Measurements from ENCODE around the gene SULT1A1. TPM values are rescaled to one million over a fixed set of nuclear protein-coding genes. Genes with fewer than 3 reads are reported as not detected.

Gene SULT1A1
- total and polyA plus RNA-seq, 2 of the 13 experiments (the other 11 are each of a cell fraction or from before 2014, with no cell fraction given) = 114 to 147 TPM

- TF ChIP-seq ZNF839 (CRISPR knock-in tag; IDR thresholded peaks at IDR 0.05; ENCODE audit: borderline replicate concordance) (no peak), ZSCAN30 (CRISPR knock-in tag; IDR thresholded peaks at IDR 0.05) (no peak), ZNF891 (CRISPR knock-in tag; IDR thresholded peaks at IDR 0.05) (peak; percentile 43; the same call in 1 of the 2 replicates), TBX3 (IDR thresholded peaks at IDR 0.05; ENCODE audit: borderline replicate concordance) (no peak), RAD21 (CRISPR knock-in tag; IDR thresholded peaks at IDR 0.05) (0 out of 2 replicates have a peak, but pooled peaks have one; percentile 24), PHB2 (IDR thresholded peaks at IDR 0.05; ENCODE audit: partially characterized antibody) (no peak), ZZZ3 (CRISPR knock-in tag; IDR thresholded peaks at IDR 0.05; ENCODE audit: borderline replicate concordance) (no peak), FLYWCH1 (CRISPR knock-in tag; IDR thresholded peaks at IDR 0.05) (no peak), ATRX (CRISPR knock-in tag; IDR thresholded peaks at IDR 0.05; ENCODE audit: borderline replicate concordance) (no peak), ZNF510 (CRISPR knock-in tag; IDR thresholded peaks at IDR 0.05; ENCODE audit: low read depth) (no peak), IKZF4 (CRISPR knock-in tag; IDR thresholded peaks at IDR 0.05; ENCODE audit: borderline replicate concordance, low read depth, not compliant biosample characterization) (no peak), PAXIP1 (CRISPR knock-in tag; conservative IDR thresholded peaks at IDR 0.05) (peak; percentile 38; the same call in 1 of the 2 replicates), SMC3 (IDR thresholded peaks at IDR 0.05; ENCODE audit: low read length) (no peak), MAZ (IDR thresholded peaks at IDR 0.05; ENCODE audit: borderline replicate concordance, low read depth, low read length) (no peak), MAZ (CRISPR knock-in tag; IDR thresholded peaks at IDR 0.05; ENCODE audit: low read depth) (no peak), SALL1 (CRISPR knock-in tag; IDR thresholded peaks at IDR 0.05) (peak; percentile 59), CREB3 (CRISPR knock-in tag; IDR thresholded peaks at IDR 0.05) (no peak), RCOR2 (CRISPR knock-in tag; IDR thresholded peaks at IDR 0.05) (no peak), ZNF143 (CRISPR knock-in tag; IDR thresholded peaks at IDR 0.05) (no peak), MBD4 (IDR thresholded peaks at IDR 0.05; ENCODE audit: borderline replicate concordance, low read length) (no peak), SKI (IDR thresholded peaks at IDR 0.05; ENCODE audit: partially characterized antibody) (no peak), TOPORS (CRISPR knock-in tag; IDR thresholded peaks at IDR 0.05) (no peak), REL (CRISPR knock-in tag; conservative IDR thresholded peaks at IDR 0.05) (no peak), MTA3 (CRISPR knock-in tag; IDR thresholded peaks at IDR 0.05) (no peak)
- TF ChIP-seq, protein P1, sequence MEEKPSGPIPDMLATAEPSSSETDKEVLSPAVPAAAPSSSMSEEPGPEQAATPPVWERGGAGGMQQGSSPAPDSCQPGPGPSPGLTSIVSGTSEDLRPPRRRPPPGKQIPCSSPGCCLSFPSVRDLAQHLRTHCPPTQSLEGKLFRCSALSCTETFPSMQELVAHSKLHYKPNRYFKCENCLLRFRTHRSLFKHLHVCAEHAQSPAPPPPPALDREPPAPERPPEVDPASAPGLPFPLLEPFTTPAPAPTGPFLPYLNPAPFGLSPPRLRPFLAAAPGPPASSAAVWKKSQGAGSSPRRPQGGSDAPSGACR (CRISPR knock-in tag; IDR thresholded peaks at IDR 0.05) = 0 out of 2 replicates have a peak, but pooled peaks have one; percentile 33
- TF ChIP-seq, protein P2, sequence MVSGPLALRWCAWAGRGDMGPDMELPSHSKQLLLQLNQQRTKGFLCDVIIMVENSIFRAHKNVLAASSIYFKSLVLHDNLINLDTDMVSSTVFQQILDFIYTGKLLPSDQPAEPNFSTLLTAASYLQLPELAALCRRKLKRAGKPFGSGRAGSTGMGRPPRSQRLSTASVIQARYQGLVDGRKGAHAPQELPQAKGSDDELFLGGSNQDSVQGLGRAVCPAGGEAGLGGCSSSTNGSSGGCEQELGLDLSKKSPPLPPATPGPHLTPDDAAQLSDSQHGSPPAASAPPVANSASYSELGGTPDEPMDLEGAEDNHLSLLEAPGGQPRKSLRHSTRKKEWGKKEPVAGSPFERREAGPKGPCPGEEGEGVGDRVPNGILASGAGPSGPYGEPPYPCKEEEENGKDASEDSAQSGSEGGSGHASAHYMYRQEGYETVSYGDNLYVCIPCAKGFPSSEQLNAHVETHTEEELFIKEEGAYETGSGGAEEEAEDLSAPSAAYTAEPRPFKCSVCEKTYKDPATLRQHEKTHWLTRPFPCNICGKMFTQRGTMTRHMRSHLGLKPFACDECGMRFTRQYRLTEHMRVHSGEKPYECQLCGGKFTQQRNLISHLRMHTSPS (CRISPR knock-in tag; IDR thresholded peaks at IDR 0.05; ENCODE audit: low read depth) = no peak; the same call in 1 of the 2 replicates
Observed at GRCh38 chr16:28596115-28596630, 13.7 kb downstream of the SULT1A1 start (continued).
